HL-60 (cell line): ENCODE results near the gene HNRNPC.
A peak's percentile ranks its signal among the peaks of the same experiment; 100 is the strongest.
"Not testable (repeated sequence)": the region's sequence is repeated elsewhere in the genome, so short reads cannot be mapped to it uniquely, and the experiment has no call there.

ENCODE experiments used
- DNase-seq, 2 experiments: peaks; one replicate each; pipeline ENCODE4 v3.0.0-alpha.2; 2010 to 2020; ENCODE audit warnings: low read depth in 1 of 2, low spot score in 1 of 2
- H3K27ac ChIP-seq: fragments of 250-450 bp; sonication (Bioruptor Pico); replicated peaks from 2 replicates; pipeline ENCODE4 v1.5.1; 2020; ENCODE audit warnings: mild to moderate bottlenecking, moderate library complexity
- H3K27me3 ChIP-seq: fragments of 250-450 bp; sonication (Bioruptor Pico); 2 replicates; pipeline ENCODE4 v1.5.1; 2021; ENCODE audit warnings: mild to moderate bottlenecking, moderate library complexity; ENCODE audit not compliant: insufficient read depth, poor library complexity, severe bottlenecking
- H3K4me3 ChIP-seq: replicated peaks from 2 replicates; pipeline ENCODE4 v1.5.1; 2011; ENCODE audit warnings: mild to moderate bottlenecking, control low read depth, low read length; ENCODE audit not compliant: insufficient read depth
- CTCF ChIP-seq: IDR thresholded peaks from one replicate; pipeline ENCODE4 v1.5.1; 2011; ENCODE audit warnings: low read length, control low read depth, inconsistent platforms; ENCODE audit not compliant: insufficient read depth
- GABPA ChIP-seq: IDR thresholded peaks from 2 replicates; pipeline ENCODE4 v1.6.1; 2012; ENCODE audit warnings: low read depth
- POLR2AphosphoS5 ChIP-seq: IDR thresholded peaks from 2 replicates; pipeline ENCODE4 v1.6.1; 2012; ENCODE audit warnings: low read depth
- REST ChIP-seq: IDR thresholded peaks from 2 replicates; pipeline ENCODE4 v1.6.1; 2012; ENCODE audit warnings: low read depth; ENCODE audit not compliant: insufficient replicate concordance
- SPI1 ChIP-seq: IDR thresholded peaks from 2 replicates; pipeline ENCODE4 v1.6.1; 2012; ENCODE audit warnings: low read depth, mild to moderate bottlenecking, borderline replicate concordance

HNRNPC gene

GRCh38 chr14:21257394-21257909 is 11.8 kb downstream of the HNRNPC start:
- peak in 1 of 2 experiments; percentile 40 for DNase-seq
- no peak for TF ChIP-seq CTCF
- TF ChIP-seq REST, result no peak
- no peak for TF ChIP-seq SPI1
- peak; percentile 26; the same call in 1 of the 2 replicates for TF ChIP-seq POLR2AphosphoS5
- TF ChIP-seq GABPA, result no peak
- H3K27ac ChIP-seq, result peak overlapping the region; percentile 25
- no peaks in the 10 kb centered on the region for H3K27me3 ChIP-seq
- H3K4me3 ChIP-seq, result no peak overlapping the region

- Histone ChIP-seq H3K27me3 (no peaks in the 10 kb centered on the region), H3K27ac (peak overlapping the region; percentile 25), H3K4me3 (no peak overlapping the region)
- DNase-seq, result peak in 1 of 2 experiments; percentile 18
- TF ChIP-seq SPI1, result peak; percentile 81; the same call in 1 of the 2 replicates
- no peak for TF ChIP-seq CTCF
These were observed 12.5 kb downstream of the HNRNPC start for GRCh38 chr14:21256539-21257393.

DNA sequence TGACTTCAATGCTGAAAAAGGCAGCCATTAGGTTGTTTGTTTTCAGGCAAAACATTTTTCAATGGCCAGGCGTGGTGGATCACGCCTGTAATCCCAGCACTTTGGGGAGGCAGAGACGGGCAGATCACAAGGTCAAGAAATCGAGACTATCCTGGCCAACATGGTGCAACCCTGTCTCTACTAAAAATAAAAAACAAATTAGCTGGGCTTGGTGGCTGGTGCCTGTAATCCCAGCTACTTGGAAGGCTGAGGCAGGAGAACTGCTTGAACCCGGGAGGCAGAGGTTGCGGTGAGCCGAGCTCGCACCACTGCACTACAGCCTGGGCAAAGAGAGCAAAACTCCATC is 13.2 kb downstream of the HNRNPC start:
- not testable (repeated sequence) for H3K4me3 ChIP-seq, H3K27ac ChIP-seq, H3K27me3 ChIP-seq, DNase-seq

- no peaks in the 10 kb centered on the region for H3K27me3 ChIP-seq
- no peak for DNase-seq
- H3K4me3 ChIP-seq, result no peak overlapping the region
- H3K27ac ChIP-seq, result no peak overlapping the region
- no peak for TF ChIP-seq GABPA
- TF ChIP-seq CTCF, result no peak
- TF ChIP-seq REST, result no peak
- TF ChIP-seq SPI1, result no peak
- no peak for TF ChIP-seq POLR2AphosphoS5
These were observed 13.7 kb downstream of the HNRNPC start for GRCh38 chr14:21255385-21256101.
